ENCODE data around the gene PBOV1. TPM values are rescaled to one million over a fixed set of nuclear protein-coding genes. Genes with fewer than 3 reads are reported as not detected.
A peak's percentile ranks its signal among the peaks of the same experiment; 100 is the strongest.

Gene PBOV1
- total and polyA plus RNA-seq, 8 donors = not detected

DNA sequence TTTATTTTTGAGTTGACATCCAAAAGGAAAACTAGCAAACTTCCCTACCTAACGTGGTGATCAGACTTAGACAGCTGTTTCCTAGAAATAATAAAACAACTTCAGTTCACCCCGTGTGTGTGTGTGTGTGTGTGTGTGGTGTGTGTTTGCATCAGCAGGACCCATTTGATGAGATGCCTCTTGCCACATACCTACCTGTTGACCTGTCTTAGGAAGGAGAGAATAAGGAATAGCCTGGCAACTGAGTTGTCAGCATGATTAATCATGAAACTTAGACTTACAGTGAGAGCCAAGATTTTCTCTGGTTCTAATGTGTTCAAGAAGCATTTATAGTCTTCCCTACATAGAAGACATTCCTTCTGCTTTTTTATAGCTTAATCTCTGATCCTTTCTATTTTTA is 16.1 kb upstream of the PBOV1 start:
- Histone ChIP-seq H3K27me3 (no peaks in the 10 kb centered on the region), H3K36me3 (no peaks in the 10 kb centered on the region), H3K9me3 (no peaks in the 10 kb centered on the region), H3K27ac (peak overlapping the region; percentile 5 to 88 (median 56)), H3K4me3 (no peak overlapping the region), H3K4me1 (peaks cover 24 to 65% (median 38%) of the 10 kb centered on the region in 4 donors)
- peak in 1 of 2 donors; percentile 47 for DNase-seq
- WGBS, 5 donors = 48 to 72% (median 57%) methylated on average over 2 of the region's 2 CpGs
- intact Hi-C loops (cut with DNase I; ENCODE audit: low total_unique reads) = no loop called here
- TF ChIP-seq CTCF (IDR thresholded peaks at IDR 0.05) (no peak), POLR2A (IDR thresholded peaks at IDR 0.05) (no peak), EP300 (IDR thresholded peaks at IDR 0.05) (no peak), POLR2AphosphoS5 (IDR thresholded peaks at IDR 0.05) (no peak)

GRCh38 chr6:138231381-138231886 is 13.1 kb upstream of the PBOV1 start:
- TF ChIP-seq CTCF (IDR thresholded peaks at IDR 0.05) = no peak
- TF ChIP-seq POLR2AphosphoS5 (IDR thresholded peaks at IDR 0.05) = peak in 2 of 3 donors; percentile 42 to 45
- Histone ChIP-seq H3K27me3 (no peaks in the 10 kb centered on the region), H3K4me3 (no peak overlapping the region), H3K9me3 (no peaks in the 10 kb centered on the region), H3K27ac (peak overlapping the region; percentile 79 to 88 (median 83)), H3K36me3 (no peaks in the 10 kb centered on the region), H3K4me1 (peaks cover 45 to 70% (median 54%) of the 10 kb centered on the region in 4 donors)
- intact Hi-C loops (cut with DNase I; ENCODE audit: low total_unique reads) = no loop called here
- peak; percentile 63 to 87 for DNase-seq
- 19 to 38% (median 22%) methylated on average over 4 of the region's 4 CpGs for WGBS, 5 donors

DNA sequence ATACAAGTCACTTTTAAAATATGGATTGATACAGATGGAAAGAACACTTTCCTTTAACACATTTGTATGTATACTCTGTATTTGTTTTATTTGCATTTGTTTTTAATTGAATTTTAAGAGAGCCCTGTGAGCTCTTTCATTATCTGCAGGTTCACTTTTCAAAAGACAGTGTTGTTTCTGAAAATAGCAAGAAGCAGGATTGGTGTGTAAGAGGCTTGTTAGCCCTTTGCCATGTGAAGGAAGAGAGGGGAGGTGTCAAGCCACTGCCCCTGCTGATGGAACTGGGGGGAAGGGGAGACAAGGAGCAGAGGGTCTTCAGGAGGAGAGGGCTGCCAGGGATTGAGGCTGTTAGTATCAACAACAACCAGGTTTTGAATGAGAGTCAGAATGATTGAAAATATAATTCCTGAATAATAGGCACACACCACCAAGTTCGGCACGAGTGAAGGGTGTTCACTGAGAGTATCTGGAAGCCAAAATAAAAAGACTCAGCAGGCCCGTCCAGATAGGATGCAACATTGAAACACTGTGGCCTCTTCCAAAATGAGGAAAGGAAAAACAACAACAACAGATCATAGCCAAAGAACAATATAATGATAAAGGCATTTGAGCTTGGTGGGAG is 12.6 kb upstream of the PBOV1 start:
- WGBS, 5 donors = 20 to 48% (median 27%) methylated on average over 3 of the region's 3 CpGs
- intact Hi-C loops (cut with DNase I; ENCODE audit: low total_unique reads) = no loop called here

DNA sequence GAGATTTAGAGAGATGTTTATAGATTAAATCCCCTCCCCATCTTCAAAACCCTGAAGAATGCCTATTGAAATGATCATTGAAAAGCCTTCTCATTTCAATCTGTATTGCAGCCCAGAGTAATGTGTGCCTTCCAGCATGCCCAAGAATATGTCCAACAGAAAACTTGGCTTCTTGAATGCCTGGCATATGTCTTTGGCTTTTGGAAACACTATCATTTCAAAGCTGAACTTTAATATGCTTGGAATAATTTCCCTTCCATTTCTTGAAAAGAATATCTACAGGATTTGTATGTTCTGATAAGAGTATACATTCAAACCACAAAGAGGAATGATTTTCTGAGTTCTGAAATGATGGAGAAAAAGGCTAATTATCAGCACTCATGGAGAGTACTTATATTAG is 11.9 kb upstream of the PBOV1 start:
- Histone ChIP-seq H3K9me3 (no peaks in the 10 kb centered on the region), H3K27me3 (no peaks in the 10 kb centered on the region), H3K36me3 (no peaks in the 10 kb centered on the region), H3K27ac (peak overlapping the region in 4 of 5 donors; percentile 79 to 88 (median 83)), H3K4me1 (peaks cover 45 to 66% (median 58%) of the 10 kb centered on the region in 4 donors), H3K4me3 (no peak overlapping the region)
- intact Hi-C loops (cut with DNase I; ENCODE audit: low total_unique reads) = no loop called here
- DNase-seq = no peak
- TF ChIP-seq EP300 (IDR thresholded peaks at IDR 0.05) (no peak), POLR2A (IDR thresholded peaks at IDR 0.05) (no peak), CTCF (IDR thresholded peaks at IDR 0.05) (no peak)

More for the DNA sequence above, 12.6 kb upstream of the PBOV1 start:
- Histone ChIP-seq H3K27me3 (no peaks in the 10 kb centered on the region), H3K9me3 (no peaks in the 10 kb centered on the region), H3K36me3 (no peaks in the 10 kb centered on the region), H3K4me3 (no peak overlapping the region), H3K4me1 (peaks cover 45 to 70% (median 59%) of the 10 kb centered on the region in 4 donors), H3K27ac (peak overlapping the region; percentile 79 to 88 (median 83))
- no peak for DNase-seq
- TF ChIP-seq CTCF (IDR thresholded peaks at IDR 0.05) (no peak), EP300 (IDR thresholded peaks at IDR 0.05) (no peak), POLR2AphosphoS5 (IDR thresholded peaks at IDR 0.05) (no peak), POLR2A (IDR thresholded peaks at IDR 0.05) (no peak)

Data from stomach (tissue), 9 donors.